Astrocyte of the cerebellum (primary cell): ENCODE measurements around the gene RBM19.

Source experiments
- DNase-seq: peaks from one replicate; pipeline ENCODE4 v3.0.0-alpha.2; 2011; ENCODE audit warnings: low read depth
- H3K4me3 ChIP-seq: 2 replicates; pipeline ENCODE4 v1.5.1; 2011; ENCODE audit warnings: mild to moderate bottlenecking, low read depth, low read length, moderate library complexity
- in situ Hi-C: cut with HindIII; loops from 2 replicates; pipeline ENCODE4 v1.10.0; 2017; ENCODE audit warnings: low sequenced_read_pairs
- TF ChIP-seq, protein P1 (sequence below): IDR thresholded peaks from 2 replicates; pipeline ENCODE4 v1.5.1; 2012; ENCODE audit warnings: low read length, low read depth, moderate library complexity, mild to moderate bottlenecking; ENCODE audit errors: missing control alignments

Gene RBM19

DNA sequence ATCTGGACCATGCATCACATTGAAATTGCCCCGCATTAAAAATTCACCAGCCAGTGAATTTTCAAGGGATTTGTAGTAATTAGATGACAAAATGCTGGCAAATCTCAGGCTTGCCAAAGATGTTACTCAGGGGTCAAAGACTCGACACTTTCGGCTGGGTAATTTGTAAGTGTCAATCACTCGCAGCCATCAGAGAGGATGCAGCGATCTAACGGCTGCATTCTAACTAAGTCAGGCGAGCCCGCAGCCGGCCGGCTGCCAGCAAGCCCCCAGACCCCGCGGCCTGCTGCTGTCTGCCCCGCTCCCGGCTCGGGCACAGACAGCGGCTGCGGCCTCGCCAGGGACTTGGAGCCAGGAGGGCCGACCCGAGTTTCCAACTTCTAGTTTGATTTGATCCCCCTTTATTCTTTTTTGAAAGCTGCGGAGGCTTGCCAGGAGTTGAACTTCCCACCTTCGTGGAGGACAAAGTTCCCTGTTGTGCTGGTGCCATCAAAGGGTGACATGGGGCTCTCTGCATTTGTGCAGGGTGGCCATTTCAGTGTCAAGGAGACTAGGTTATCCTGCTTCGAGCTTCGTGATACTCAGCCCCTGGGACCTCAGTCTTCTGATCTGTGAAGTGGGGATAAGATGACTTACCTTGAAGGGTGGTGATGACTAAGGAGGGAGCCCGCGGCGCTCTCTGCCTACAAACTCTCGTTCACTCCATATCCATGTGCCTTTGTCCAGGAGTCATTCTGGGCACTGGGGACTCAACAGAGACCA lies 169.9 kb downstream of the RBM19 start:
- TF ChIP-seq, protein P1, sequence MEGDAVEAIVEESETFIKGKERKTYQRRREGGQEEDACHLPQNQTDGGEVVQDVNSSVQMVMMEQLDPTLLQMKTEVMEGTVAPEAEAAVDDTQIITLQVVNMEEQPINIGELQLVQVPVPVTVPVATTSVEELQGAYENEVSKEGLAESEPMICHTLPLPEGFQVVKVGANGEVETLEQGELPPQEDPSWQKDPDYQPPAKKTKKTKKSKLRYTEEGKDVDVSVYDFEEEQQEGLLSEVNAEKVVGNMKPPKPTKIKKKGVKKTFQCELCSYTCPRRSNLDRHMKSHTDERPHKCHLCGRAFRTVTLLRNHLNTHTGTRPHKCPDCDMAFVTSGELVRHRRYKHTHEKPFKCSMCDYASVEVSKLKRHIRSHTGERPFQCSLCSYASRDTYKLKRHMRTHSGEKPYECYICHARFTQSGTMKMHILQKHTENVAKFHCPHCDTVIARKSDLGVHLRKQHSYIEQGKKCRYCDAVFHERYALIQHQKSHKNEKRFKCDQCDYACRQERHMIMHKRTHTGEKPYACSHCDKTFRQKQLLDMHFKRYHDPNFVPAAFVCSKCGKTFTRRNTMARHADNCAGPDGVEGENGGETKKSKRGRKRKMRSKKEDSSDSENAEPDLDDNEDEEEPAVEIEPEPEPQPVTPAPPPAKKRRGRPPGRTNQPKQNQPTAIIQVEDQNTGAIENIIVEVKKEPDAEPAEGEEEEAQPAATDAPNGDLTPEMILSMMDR, result no peak
- H3K4me3 ChIP-seq, result no peak overlapping the region
- in situ Hi-C loops, result no loop called here
- DNase-seq, result no peak

DNA sequence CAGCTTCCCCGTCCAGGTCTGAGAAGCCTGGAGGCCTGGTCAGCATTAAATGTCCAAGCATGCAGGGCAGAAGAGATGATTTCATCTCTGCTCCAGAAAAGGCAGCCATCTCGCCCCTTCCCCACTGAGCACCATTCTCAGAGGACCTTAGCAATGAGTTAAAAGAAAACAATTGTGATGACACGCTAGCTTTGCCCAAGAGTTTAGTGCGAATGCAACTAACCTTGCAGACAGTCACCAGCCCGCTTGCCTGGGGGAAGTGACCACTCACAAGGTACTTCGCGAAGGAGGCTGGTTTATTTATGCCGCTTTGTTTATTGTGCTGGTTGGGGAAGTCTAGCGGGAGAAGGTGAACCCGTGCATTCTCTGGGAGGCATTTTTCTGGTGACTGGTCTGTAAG lies 170.7 kb downstream of the RBM19 start:
- DNase-seq, result no peak
- TF ChIP-seq, protein P1, result no peak
- H3K4me3 ChIP-seq, result no peak overlapping the region
- in situ Hi-C loops, result no loop called here

DNA sequence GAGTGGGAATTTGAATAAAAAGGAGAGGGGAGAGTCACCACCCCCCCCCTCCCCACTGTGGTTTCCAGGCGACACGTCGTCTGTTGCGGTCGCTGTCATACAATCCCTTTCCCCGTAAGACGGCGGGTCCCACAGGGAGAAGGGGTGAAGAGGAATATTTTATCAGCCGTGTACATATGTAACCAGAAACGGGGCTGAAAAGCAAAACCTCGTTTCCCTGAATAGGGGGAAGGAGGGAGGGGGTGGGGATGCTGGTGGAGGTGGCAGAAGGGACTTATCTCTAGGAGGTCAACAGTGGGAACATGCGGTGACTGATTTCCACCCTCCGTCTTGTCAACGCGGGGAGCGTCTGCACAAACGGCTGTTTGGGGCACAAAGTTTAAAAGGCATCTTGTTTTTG lies 171.4 kb downstream of the RBM19 start:
- in situ Hi-C loops, result no loop called here
- TF ChIP-seq, protein P1, result no peak
- DNase-seq, result no peak
- H3K4me3 ChIP-seq, result no peak overlapping the region

DNA sequence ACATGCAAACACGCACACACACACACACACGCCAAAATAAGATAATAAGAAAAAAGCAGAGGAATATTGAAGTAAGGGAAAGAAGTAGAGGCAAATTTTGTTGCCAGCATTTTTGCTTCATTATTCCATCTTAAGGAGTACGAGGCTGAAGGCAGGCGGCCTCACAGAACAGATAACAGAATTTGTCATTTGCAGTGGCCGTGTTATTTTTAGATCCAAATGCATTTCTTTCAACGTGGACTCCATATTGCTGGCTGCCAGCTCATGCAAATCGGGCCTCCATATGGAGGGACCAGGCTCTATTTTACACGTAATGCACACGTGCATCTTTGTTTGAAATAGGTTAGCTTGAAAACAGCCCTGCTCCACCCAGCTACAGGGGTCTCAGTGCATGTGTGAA lies 172.9 kb downstream of the RBM19 start:
- in situ Hi-C loops, result no loop called here
- TF ChIP-seq, protein P1, result no peak
- no peak overlapping the region for H3K4me3 ChIP-seq
- DNase-seq, result no peak

DNA sequence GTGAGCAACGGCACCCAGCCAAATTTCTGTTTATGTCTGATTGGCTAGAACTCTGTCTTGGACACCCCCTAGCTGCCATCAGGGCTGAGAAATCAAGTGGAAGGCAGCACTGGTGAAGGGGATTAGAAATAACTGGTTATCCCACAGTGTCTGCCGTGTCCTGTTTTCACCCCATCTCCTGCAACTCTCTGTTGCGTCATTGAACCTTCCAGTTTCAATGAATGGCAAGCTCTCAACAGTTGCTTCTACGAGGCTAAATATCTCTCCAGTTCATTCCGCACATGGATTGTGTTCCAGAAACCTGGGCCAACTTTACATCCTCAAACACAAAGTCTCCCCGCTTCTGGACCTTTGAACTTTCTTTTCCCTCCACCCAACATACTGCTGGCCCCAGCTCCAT lies 173.7 kb downstream of the RBM19 start:
- H3K4me3 ChIP-seq, result no peak overlapping the region
- TF ChIP-seq, protein P1, result no peak
- in situ Hi-C loops, result no loop called here
- DNase-seq, result no peak

DNA sequence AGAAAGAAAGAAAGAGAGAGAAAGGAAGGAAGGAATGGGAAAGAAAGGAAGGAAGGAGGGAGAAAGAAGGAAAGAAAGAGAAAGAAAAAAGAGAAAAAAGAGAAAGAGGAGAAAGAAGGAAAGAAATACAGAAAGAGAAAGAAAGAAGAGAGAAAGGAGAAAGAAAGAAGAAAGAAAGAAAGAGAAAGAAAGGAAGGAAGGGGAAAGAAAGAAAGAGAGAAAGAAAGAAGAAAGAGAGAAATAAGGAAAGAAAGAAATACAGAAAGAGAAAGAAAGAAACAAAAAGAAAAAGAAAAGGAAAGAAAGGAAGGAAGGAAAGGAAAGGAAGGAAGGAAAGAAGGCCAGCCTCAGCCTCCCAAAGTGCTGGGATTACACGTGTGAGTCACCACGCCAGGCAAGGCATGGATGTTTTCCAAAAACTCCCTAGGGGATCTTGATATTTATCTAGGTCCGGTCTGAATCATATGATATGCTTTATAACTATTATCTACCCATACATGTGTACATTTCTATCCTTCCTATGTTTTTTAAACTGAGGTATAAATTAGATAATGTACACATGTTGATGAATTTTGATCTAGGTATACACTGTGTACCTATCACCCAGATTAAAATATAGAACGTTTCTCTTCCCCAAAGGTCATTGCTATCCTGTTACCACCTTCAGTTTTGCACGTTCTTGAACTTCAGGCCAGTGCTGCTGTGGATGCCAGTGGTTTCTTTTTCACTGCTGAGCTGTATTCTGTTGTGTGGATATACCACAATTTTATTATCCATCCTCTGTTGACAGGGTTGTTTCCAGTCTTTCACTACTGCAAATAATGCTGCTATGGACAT lies 177.9 kb downstream of the RBM19 start:
- in situ Hi-C loops, result no loop called here
- DNase-seq, result no peak
- H3K4me3 ChIP-seq, result no peak overlapping the region
- TF ChIP-seq, protein P1, result no peak
